Measurements from ENCODE around the gene DDX18. TPM values are rescaled to one million over a fixed set of nuclear protein-coding genes. Genes with fewer than 3 reads are reported as not detected.
"Not testable (repeated sequence)": the region's sequence is repeated elsewhere in the genome, so short reads cannot be mapped to it uniquely, and the experiment has no call there.

Gene DDX18
- total RNA-seq, 2 donors from 2014 or later: 23.2 to 24.5 TPM

DNA sequence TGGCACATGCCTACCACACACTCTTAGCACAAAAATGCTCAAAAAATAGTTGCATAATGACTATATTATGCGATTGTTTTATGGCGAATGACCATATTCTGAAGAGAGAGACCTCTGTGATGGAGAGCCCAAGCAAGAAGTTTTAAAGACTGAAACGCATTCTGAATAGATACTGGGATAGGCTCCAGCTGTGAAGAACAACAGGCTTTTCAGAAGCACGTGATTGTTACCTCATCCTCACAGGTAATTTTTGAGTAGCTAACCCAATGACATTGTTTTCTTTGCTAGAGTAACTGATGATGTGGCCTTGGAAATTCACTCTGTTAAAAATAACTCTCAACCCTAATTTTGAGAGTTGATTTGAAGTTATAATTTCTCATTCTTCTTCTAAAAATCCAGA lies 2.0 kb upstream of the DDX18 start:
- Histone ChIP-seq H3K9me3 (no peaks in the 10 kb centered on the region), H3K4me1 (peaks cover 0 to 23% of the 10 kb centered on the region in 2 donors), H3K27me3 (no peaks in the 10 kb centered on the region), H3K36me3 (no peaks in the 10 kb centered on the region), H3K4me3 (no peak overlapping the region), H3K27ac (no peak overlapping the region)
- DNase-seq (ENCODE audit: low spot score): no peak
- TF ChIP-seq, protein P1, sequence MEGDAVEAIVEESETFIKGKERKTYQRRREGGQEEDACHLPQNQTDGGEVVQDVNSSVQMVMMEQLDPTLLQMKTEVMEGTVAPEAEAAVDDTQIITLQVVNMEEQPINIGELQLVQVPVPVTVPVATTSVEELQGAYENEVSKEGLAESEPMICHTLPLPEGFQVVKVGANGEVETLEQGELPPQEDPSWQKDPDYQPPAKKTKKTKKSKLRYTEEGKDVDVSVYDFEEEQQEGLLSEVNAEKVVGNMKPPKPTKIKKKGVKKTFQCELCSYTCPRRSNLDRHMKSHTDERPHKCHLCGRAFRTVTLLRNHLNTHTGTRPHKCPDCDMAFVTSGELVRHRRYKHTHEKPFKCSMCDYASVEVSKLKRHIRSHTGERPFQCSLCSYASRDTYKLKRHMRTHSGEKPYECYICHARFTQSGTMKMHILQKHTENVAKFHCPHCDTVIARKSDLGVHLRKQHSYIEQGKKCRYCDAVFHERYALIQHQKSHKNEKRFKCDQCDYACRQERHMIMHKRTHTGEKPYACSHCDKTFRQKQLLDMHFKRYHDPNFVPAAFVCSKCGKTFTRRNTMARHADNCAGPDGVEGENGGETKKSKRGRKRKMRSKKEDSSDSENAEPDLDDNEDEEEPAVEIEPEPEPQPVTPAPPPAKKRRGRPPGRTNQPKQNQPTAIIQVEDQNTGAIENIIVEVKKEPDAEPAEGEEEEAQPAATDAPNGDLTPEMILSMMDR (IDR thresholded peaks at IDR 0.05): no peak

DNA sequence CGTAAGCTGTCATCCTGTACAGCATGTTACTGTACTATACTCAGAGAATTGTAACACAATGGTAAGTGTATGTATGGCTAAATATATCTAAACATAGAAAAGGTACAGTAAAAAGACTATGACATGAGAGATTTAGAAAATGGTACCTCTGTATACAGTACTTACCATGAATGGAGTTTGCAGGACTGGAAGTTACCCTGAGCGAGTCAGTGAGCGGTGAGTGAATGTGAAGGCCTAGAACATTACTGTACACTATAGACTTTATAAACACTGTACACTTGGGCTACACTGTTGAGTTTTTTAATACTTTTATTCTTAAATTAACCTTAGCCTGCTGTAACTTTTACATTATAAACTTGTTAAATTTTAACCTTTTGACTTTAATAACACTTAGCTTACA lies 1.5 kb downstream of the DDX18 start:
- TF ChIP-seq, protein P1 (IDR thresholded peaks at IDR 0.05): no peak
- Histone ChIP-seq H3K9me3 (no peaks in the 10 kb centered on the region), H3K4me3 (no peak overlapping the region), H3K4me1 (peaks cover 0 to 23% of the 10 kb centered on the region in 2 donors), H3K27me3 (no peaks in the 10 kb centered on the region), H3K27ac (no peak overlapping the region), H3K36me3 (peaks cover 34% of the 10 kb centered on the region)
- no peak for DNase-seq (ENCODE audit: low spot score)

DNA sequence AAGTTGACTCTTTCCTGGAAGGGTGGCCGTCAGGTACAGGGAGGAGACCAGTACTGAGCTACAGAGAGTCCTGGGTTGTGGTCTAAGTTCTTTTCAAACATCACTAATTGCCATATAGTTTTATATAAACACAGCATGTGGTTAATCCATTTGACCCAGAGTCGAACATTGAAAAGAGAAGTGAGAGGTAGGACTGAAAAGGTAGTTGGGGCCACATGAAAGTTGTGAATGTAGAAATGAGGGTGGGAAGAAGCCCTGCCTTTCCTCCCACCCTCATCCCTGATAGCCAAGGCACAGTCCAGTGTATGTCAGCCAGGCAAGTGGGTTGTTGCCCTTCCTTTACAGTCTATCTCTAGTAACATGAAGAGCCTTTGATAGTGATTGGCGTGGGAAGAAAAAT lies 4.4 kb downstream of the DDX18 start:
- peaks cover 0 to 21% of the 10 kb centered on the region in 2 donors for H3K4me1 ChIP-seq
- no peak overlapping the region for H3K4me3 ChIP-seq
- no peaks in the 10 kb centered on the region for H3K9me3 ChIP-seq
- no peak overlapping the region for H3K27ac ChIP-seq
- no peak for DNase-seq (ENCODE audit: low spot score)
- peaks cover 64% of the 10 kb centered on the region for H3K36me3 ChIP-seq
- TF ChIP-seq, protein P1 (IDR thresholded peaks at IDR 0.05): no peak
- no peaks in the 10 kb centered on the region for H3K27me3 ChIP-seq

DNA sequence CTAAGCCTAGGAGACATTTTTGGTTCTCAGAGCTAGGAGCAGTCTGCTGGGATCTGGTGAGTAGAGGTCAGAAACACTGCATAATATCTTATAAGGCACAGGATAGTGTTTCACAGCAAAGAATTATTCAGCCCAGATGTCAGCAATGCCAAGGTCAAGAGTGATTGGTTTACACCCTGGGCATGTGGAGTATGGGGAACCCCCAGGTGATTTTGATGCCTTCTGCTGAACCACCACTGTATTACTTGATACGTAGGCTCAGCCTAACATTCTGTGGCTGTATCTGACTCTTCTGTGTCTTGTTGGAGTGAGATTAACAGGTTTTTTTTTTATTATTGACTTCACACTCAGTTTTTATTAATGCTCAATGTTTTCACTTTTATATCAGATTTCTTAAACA lies 6.0 kb downstream of the DDX18 start:
- Histone ChIP-seq H3K27me3 (no peaks in the 10 kb centered on the region), H3K4me3 (no peak overlapping the region), H3K9me3 (no peaks in the 10 kb centered on the region), H3K27ac (no peak overlapping the region), H3K36me3 (peaks cover 75% of the 10 kb centered on the region), H3K4me1 (peaks cover 0 to 12% of the 10 kb centered on the region in 2 donors)
- TF ChIP-seq, protein P1 (IDR thresholded peaks at IDR 0.05): no peak
- no peak for DNase-seq (ENCODE audit: low spot score)

DNA sequence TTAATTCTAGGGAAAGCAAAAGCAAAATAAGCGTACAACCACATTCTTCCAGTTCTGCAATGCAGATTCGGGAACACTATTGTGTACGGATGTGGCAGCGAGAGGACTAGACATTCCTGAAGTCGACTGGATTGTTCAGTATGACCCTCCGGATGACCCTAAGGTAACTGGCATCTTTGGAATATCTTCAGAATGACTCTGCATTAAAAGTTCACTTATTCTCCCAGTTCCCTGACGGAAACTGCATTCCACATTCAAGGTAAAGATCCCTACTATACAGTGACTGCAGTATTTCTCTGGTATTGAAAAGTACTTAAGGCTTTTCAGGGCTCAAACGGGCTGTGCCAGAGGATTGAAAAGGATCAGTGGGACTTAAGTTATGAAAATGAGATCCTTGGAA lies 10.9 kb downstream of the DDX18 start:
- TF ChIP-seq, protein P1 (IDR thresholded peaks at IDR 0.05): no peak
- no peak for DNase-seq (ENCODE audit: low spot score)
- no peak overlapping the region for H3K4me3 ChIP-seq
- no peaks in the 10 kb centered on the region for H3K4me1 ChIP-seq
- H3K27me3 ChIP-seq: no peaks in the 10 kb centered on the region
- H3K9me3 ChIP-seq: no peaks in the 10 kb centered on the region
- no peak overlapping the region for H3K27ac ChIP-seq
- peaks cover 95% of the 10 kb centered on the region for H3K36me3 ChIP-seq

DNA sequence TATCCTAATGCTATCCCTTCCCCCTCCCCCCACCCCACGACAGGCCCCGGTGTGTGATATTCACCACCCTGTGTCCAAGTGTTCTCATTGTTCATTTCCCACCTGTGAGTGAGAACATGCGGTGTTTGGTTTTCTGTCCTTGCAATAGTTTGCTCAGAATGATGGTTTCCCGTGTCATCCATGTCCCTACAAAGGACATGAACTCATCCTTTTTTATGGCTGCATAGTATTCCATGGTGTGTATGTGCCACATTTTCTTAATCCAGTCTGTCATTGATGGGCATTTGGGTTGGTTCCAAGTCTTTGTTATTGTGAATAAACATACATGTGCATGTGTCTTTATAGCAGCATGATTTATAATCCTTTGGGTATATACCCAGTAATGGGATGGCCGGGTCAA lies 13.0 kb downstream of the DDX18 start:
- not testable (repeated sequence) for H3K27ac ChIP-seq; H3K9me3 ChIP-seq; DNase-seq (ENCODE audit: low spot score); H3K27me3 ChIP-seq; H3K4me3 ChIP-seq; H3K4me1 ChIP-seq
- peaks cover 91% of the 10 kb centered on the region for H3K36me3 ChIP-seq
